GM21786 (cell line): ENCODE measurements around the gene TYMS.

Experiments used
- ATAC-seq: cut with Tn5 transposase; IDR thresholded peaks from one replicate; pipeline ENCODE4 v1.9.1; 2021; ENCODE audit not compliant: unreplicated experiment

TYMS gene

DNA sequence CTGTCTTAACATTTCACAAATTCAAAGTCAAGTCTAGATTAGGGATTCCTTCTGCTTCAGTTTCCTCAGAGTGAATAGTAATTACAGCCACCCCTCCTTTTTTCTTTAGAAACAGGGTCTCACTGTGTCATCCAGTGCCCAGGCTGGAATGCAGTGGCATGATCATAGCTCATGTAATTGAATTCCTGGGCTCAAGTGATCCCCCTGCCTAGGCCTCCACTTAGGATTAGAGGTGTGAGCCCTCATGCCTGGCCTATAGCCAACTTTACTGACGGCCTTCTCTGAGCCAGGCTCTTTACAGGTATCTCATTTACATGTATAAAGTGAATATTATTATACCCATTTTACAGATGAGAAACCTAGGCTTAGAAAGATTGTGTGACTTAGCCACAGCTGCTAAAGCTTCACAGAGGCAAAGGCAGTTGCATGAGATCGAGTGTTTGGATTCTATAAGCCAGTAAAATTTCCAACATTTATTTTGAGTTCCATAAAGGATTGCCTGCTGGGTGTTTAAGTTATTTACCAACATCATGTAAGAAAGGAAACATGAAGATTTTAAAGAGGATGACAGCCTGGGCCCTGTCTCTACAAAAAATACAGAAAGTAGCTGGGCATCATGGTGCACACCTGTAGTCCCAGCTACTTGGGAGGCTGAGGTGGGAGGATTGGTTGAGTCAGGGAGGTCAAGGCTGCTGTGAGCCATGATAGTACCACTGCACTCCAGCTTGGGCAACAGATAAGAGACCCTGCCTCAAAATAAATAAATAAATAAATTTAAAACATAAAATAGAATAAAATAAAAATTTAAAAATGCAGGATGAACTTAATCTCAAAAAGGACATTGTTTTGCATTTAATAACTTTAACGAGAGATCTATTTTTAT, 53.2 kb downstream of the TYMS start:
- no peak for ATAC-seq

DNA sequence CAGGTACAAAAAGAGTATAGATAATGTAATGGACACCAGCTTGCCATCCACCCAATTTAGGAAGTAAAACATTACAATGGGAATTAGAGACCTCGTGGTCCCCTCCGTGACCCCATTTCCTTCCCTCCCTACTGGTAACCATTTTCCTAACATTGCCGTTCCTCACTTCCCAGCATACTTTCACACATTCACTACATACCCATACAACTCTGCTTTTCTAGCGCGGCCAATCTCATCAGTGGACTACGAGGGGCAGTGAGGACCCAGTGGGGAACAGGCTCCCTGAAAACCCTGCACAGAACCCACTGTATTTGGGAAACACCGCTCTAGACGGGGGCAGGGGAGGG, 53.8 kb downstream of the TYMS start:
- ATAC-seq = peak; percentile 5

DNA sequence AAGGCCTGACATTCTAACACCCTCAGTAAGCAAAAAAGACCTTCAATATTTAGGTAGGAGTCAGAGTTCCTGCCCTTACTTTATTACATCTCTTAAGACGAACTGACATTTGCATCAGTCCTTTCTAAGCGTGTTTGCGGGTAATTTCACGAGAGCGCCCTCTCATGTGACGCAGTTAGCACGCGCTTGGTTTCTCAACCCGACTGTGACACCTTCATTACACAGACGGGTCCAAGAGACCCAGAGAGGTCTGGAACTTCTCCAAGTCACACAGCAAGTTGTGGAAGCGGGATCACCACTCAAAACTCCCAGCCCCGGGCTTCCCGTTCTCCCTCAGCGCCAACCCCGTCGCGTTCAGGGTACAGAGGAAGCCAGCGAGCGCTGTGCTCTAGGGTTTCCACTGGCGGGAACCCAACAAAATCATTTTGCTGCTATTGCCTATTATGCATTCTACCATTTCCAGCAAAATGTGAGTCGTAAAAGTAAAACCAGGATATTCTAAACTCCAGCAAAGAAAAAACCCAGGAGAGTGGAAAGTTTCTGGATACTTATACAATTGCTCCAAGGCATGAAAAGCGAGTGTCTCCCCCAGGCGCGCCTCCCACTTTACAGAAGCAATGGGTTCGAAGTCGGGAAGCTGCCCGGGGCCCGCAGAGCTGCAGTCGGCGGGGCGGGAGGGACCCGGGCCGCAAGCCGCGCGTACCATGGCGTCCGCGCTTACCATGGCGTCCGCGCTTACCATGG, 54.4 kb downstream of the TYMS start:
- ATAC-seq = peak; percentile 69

DNA sequence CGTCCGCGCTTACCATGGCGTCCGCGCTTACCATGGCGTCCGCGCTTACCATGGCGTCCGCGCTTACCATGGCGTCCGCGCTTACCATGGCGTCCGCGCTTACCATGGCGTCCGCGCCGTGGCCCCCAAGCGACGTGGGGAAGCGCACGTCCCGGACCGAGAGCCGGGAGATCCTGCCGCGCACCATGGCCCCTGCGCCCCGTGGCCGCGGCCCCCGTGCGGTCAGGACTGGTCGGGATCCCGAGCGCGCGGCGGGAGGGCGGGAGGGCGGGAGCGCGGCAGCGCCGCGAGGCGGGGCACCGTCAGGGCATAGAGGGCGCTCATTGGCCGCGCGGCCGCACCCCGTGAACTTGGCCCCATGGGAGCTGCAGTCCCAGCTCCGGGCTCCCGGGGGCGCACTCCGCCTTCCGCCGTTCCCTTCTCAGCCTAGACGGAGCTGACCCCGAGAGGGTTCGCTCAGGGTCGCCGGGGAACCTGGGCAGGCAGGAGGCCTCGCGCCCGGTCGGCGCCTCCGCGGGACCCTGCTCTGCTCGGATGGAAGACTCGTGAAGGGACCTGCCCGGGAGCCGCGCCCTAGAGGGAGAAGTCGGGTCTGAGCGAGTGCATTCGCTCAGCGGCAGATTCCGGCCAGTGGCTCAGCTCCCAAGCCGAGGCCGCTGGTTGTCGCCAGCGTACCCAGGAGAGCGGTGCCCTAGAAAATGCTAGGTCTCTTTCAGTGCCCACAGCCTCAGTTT, 55.1 kb downstream of the TYMS start, which contains the start of gene ENOSF1:
Gene ENOSF1 (minus strand): TSS at position 230 of the 734 bp plus-strand sequence. CDS start 43 bp downstream, at position 187.
- ATAC-seq = peak; percentile 79

DNA sequence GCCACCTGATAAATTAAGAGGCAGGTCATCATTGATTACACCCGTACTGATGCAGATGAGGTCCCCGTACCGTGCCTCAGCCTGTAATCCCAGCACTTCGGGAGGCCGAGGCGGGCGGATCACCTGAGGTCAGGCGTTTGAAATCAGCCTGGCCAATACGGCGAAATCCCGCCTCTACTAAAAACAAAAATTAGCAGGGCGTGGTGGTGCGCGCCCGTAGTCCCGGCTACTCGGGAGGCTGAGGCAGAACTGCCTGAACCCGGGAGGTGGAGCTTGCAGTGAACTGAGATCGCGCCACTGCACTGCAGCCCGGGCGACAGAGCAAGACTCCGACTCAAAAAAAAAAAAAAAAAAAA, 55.7 kb downstream of the TYMS start:
- no peak for ATAC-seq

DNA sequence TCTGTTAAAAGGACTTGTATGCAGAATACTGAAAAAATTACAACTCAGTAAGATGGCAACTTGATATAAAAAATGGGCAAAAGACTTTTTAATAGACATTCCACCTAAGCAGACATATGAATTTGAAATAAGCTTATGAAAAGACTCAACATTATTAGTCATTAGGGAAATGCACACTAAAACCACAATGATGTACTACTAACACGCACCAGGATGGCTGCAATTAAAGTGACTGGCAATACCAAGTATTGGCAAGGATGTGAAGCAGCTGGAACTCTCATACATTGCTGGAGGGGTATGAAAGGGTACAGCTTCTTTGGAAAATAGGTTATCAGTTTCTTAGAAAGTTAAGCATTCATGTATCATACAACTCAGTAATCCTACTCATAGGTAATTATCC, 58.2 kb downstream of the TYMS start:
- no peak for ATAC-seq

DNA sequence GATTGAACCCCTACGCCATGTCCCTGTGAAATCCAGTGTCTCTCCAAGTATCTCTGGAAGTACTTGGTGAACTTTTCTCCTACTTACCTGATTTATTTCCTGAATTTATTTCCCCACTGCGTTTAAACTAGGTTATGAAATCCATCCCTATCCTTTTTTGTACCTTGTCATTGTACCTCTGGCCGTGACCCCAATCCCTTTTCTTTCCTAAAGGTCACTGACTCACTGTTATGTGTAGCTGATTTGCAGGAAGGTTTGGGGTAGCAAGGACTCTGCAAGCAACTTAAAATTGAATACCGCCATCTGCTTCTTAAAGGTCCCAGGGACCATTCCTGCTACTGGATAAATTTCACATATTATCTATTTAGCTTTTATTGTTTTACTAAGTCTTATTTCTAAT, 59.5 kb downstream of the TYMS start:
- ATAC-seq = no peak
